Muscle of leg (tissue), 11 donors: ENCODE data around the gene MYPOP. TPM values are rescaled to one million over a fixed set of nuclear protein-coding genes. Genes with fewer than 3 reads are reported as not detected.

Source experiments
- DNase-seq: peaks from one replicate; pipeline ENCODE4 v3.0.0; 2013
- H3K27ac ChIP-seq: one replicate; pipeline ENCODE4 v1.5.1; 2013; ENCODE audit warnings: mild to moderate bottlenecking, low read length, control low read depth
- H3K27me3 ChIP-seq: one replicate; pipeline ENCODE4 v1.6.1; 2013; ENCODE audit warnings: low read length; ENCODE audit not compliant: control insufficient read depth, insufficient read depth
- H3K36me3 ChIP-seq: one replicate; pipeline ENCODE4 v1.6.1; 2013; ENCODE audit warnings: low read length; ENCODE audit not compliant: control insufficient read depth, insufficient read depth
- H3K4me1 ChIP-seq: one replicate; pipeline ENCODE4 v1.6.1; 2013; ENCODE audit warnings: low read length; ENCODE audit not compliant: control insufficient read depth, insufficient read depth
- H3K4me3 ChIP-seq: one replicate; pipeline ENCODE4 v1.5.1; 2013; ENCODE audit warnings: low read length, control low read depth
- H3K9me3 ChIP-seq: replicated peaks from 2 replicates; pipeline ENCODE4 v1.6.1; 2013; ENCODE audit warnings: low read depth, low read length; ENCODE audit not compliant: control insufficient read depth
- WGBS: methylation state at CpG from one replicate; pipeline ENCODE4 v1.1.5; 2013; ENCODE audit warnings: missing lambda C conversion rate; ENCODE audit not compliant: insufficient coverage; 5-methylcytosine and 5-hydroxymethylcytosine counted together
- polyA plus RNA-seq, 8 donors: library from polyadenylated mRNA; unstranded; fragments of 120-200 nt; gene quantifications; one replicate each; pipeline versions ENCODE4 v1.2.1 to v1.2.3, GENCODE V29; 2013; ENCODE audit warnings: inconsistent platforms in 1 of 8, low replicate concordance in 1 of 8; ENCODE audit not compliant: insufficient read length in 8 of 8, insufficient read depth in 1 of 8
- total RNA-seq: library from RNA; stranded (reverse); fragments of 120-200 nt; gene quantifications from one replicate; pipeline ENCODE4 v1.2.4, GENCODE V29; 2013

Gene MYPOP
- total and polyA plus RNA-seq, 9 donors = 1.3 to 5.5 (median 4.2) TPM

- no peaks in the 10 kb centered on the region for H3K9me3 ChIP-seq
- H3K27ac ChIP-seq = no peak overlapping the region
- 58% methylated on average over 3 of the region's 9 CpGs for WGBS
- H3K27me3 ChIP-seq = peaks cover 47% of the 10 kb centered on the region
- no peak overlapping the region for H3K4me3 ChIP-seq
- peaks cover 4% of the 10 kb centered on the region for H3K36me3 ChIP-seq
- DNase-seq = no peak
- H3K4me1 ChIP-seq = peaks cover 11% of the 10 kb centered on the region
Observed at GRCh38 chr19:45865269-45865948, 37.0 kb downstream of the MYPOP start.

- H3K4me1 ChIP-seq = peaks cover 11% of the 10 kb centered on the region
- no peaks in the 10 kb centered on the region for H3K9me3 ChIP-seq
- no peak for DNase-seq
- peaks cover 8% of the 10 kb centered on the region for H3K36me3 ChIP-seq
- 5% methylated on average over 12 of the region's 12 CpGs for WGBS
- peaks cover 47% of the 10 kb centered on the region for H3K27me3 ChIP-seq
- H3K4me3 ChIP-seq = no peak overlapping the region
- H3K27ac ChIP-seq = no peak overlapping the region
Observed at GRCh38 chr19:45864629-45865082, 37.8 kb downstream of the MYPOP start.

DNA sequence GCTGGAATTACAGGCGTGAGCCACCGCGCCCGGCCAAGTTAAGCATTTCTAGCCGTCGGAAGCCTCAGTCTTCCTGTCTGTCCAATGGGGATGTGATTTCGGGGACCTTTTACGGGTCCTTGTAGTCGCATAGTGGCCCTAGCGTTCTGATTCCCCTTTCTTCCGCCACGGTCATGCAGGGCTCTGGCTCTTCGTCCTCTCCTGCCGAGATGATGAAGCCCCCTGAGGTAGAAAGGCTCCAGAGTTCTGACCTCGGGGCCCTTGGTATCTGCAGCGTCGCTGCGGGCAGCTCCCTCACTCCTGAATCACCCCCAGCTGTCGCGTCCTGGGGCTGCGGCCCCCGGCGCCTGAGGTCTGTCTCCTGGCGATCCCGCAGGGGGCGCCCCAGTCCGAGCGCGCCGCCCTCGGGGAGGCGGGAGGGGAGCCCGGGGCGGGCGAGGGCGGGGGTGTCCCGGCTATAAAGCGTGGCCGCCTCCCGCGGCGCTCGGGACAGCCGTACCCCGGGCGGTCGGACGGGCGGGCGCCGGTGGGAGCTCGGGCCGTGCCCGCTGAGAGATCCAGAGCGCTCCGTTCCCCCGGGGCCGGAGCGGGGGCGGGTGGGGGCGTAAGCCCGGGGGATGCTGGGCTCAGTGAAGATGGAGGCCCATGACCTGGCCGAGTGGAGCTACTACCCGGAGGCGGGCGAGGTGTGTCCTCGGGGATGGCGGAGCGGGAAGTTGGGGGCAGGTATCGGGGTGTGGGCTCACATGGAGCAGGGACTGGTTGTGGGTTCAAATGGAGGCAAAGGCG lies 38.4 kb downstream of the MYPOP start, which contains the start of gene FOXA3:
Gene FOXA3, plus strand, starts transcription at position 487 of the 789 bp plus-strand sequence. Its CDS starts 131 bp downstream, at position 618.
- DNase-seq = peak; percentile 30
- Histone ChIP-seq H3K27me3 (peaks cover 45% of the 10 kb centered on the region), H3K36me3 (peaks cover 14% of the 10 kb centered on the region), H3K4me3 (peak within 1 kb of the TSS; percentile 29), H3K4me1 (peaks cover 11% of the 10 kb centered on the region), H3K9me3 (no peaks in the 10 kb centered on the region), H3K27ac (no peak within 1 kb of the TSS)
- 2% methylated on average over 71 of the region's 71 CpGs for WGBS

DNA sequence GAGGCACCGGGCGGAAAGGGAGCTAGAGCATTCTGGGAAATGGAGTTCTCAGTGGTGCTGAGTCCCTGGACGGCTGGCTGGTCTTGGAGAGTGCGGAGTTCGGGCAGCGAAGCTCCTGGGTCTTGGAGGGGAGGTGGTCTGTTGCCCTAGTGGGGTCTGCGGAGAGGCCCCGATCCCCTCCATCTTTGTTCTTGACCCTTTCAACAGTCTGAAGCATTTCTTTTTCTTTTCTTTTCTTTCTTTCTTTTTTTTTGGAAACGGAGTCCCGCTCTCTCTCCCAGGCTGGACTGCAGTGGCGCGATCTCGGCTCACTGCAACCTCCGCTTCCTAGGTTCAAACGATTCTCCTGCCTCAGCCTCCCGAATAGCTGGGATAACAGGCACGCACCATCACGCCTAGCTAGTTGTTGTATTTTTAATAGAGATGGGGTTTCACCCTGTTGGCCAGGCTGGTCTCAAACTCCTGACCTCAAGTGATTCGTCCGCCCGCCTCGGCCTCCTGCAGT lies 39.0 kb downstream of the MYPOP start:
- H3K27ac ChIP-seq = no peak overlapping the region

GRCh38 chr19:45862564-45863334 lies 39.7 kb downstream of the MYPOP start, which contains the start of gene SYMPK:
SYMPK (minus strand) TSS chr19:45863147; CDS start chr19:45854495, 8,652 bp downstream.
- Histone ChIP-seq H3K4me3 (peak within 1 kb of the TSS; percentile 74), H3K27me3 (peaks cover 40% of the 10 kb centered on the region), H3K36me3 (peaks cover 21% of the 10 kb centered on the region), H3K9me3 (no peaks in the 10 kb centered on the region), H3K27ac (peak within 1 kb of the TSS; percentile 95), H3K4me1 (peaks cover 11% of the 10 kb centered on the region)
- peak; percentile 100 for DNase-seq
- WGBS = under 1% methylated on average over 65 of the region's 65 CpGs

More for the DNA sequence above, 39.0 kb downstream of the MYPOP start:
- Histone ChIP-seq H3K9me3 (no peaks in the 10 kb centered on the region), H3K4me3 (peak overlapping the region; percentile 29), H3K36me3 (peaks cover 17% of the 10 kb centered on the region), H3K27me3 (peaks cover 43% of the 10 kb centered on the region), H3K4me1 (peaks cover 11% of the 10 kb centered on the region)
- no peak for DNase-seq
- under 1% methylated on average over 19 of the region's 22 CpGs for WGBS

GRCh38 chr19:45862271-45862563 lies 40.2 kb downstream of the MYPOP start:
- H3K9me3 ChIP-seq = no peaks in the 10 kb centered on the region
- peaks cover 40% of the 10 kb centered on the region for H3K27me3 ChIP-seq
- H3K27ac ChIP-seq = peak overlapping the region; percentile 95
- DNase-seq = no peak
- H3K36me3 ChIP-seq = peaks cover 21% of the 10 kb centered on the region
- peaks cover 11% of the 10 kb centered on the region for H3K4me1 ChIP-seq
- peak overlapping the region; percentile 74 for H3K4me3 ChIP-seq
- WGBS = 0% methylated on average over 5 of the region's 11 CpGs

DNA sequence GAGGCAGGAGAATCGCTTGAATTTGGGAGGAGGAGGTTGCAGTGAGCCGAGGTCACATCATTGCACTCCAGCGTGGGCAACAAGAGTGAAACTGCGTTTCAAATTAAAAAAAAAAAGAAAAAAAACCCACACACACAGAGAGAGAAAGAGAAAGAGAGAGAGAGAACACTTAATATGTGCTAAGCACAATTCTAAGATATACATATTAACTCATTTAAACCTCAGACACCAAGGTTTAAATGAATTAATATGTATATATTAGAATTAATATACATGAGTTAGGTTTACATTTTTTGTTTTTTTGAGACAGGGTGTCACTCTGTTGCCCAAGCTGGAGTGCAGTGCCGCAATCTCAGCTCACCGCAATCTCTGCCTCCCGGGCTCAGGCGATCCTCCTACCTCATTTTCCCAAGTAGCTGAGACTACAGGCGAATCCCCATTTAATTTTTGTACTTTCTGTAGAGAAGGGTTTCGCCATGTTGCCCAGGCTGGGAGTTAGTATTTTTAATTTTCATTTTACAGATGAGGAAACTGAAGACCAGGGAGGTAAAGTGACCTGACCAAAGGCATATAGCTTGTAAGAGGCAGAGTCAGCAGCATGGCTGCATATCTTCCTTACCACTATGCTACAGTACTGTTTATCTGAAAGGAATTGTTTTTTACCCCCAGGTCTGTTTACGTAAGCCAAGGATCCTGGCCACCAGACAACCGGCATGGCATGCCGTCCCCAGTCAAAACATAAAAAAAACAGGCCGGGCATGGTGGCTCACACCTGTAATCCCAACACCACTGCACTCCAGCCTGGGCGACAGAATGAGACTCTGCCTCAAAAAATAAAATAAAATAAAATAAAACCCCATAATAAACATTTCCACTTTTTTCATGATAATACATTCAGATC lies 41.8 kb downstream of the MYPOP start:
- Histone ChIP-seq H3K27me3 (peaks cover 24% of the 10 kb centered on the region), H3K9me3 (no peaks in the 10 kb centered on the region), H3K4me1 (peaks cover 11% of the 10 kb centered on the region), H3K36me3 (peaks cover 21% of the 10 kb centered on the region), H3K27ac (no peak overlapping the region), H3K4me3 (no peak overlapping the region)
- 76% methylated on average over 5 of the region's 15 CpGs for WGBS
- DNase-seq = no peak

DNA sequence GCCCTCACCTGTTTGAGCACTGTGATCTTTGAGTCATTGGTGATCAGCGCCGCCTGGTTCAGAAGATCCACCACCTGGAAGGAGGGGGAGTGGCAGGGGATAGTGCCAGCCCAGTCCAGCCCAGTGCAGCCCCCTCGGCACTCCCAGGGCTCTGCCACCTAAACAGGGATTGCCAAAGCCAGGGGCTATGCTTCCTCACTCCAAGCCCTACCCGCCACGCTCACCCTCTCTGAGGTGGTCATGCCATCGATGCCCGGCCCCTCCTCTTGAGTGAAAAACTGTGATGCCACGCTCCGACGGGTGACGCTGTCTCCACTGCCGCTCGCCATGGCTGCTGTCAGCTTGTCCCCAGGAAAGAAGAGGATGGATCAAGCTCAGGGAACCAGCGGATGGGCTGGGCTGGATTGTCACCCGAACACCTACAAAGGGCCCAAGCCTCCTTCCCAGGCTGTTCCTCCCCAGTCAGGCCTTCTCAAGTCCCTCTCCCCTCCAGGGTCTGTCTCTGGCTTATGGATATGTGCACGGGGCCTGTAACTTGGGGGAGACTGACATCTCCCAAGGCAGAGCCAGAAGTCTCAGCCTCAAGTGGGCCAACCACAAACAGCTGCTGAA lies 48.1 kb downstream of the MYPOP start:
- H3K36me3 ChIP-seq = peaks cover 56% of the 10 kb centered on the region
- H3K27ac ChIP-seq = no peak overlapping the region
- no peak overlapping the region for H3K4me3 ChIP-seq
- H3K4me1 ChIP-seq = no peaks in the 10 kb centered on the region
- no peaks in the 10 kb centered on the region for H3K9me3 ChIP-seq
- DNase-seq = no peak
- H3K27me3 ChIP-seq = no peaks in the 10 kb centered on the region
- whole genome bisulfite sequencing = 94% methylated on average over 13 of the region's 16 CpGs

DNA sequence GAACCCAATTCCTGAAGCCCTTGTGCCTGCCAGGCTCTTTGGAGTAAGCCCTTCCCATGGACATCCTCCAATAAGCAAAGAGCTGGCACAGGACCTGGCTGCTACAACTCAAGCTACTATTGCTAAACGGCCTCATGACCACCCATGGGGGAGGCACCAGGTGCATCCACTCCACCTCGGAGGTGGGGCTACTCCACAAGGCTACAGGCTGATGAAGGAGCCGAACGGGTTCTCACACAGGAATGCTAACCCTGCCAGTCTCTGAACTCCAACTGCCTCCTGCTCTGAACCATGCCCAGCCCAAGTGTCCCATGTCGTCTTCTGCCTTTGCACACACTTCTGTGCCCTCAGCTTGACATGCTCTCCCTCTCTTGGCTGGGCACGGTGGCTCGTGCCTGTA lies 49.4 kb downstream of the MYPOP start:
- no peaks in the 10 kb centered on the region for H3K4me1 ChIP-seq
- no peaks in the 10 kb centered on the region for H3K9me3 ChIP-seq
- no peak overlapping the region for H3K4me3 ChIP-seq
- peaks cover 56% of the 10 kb centered on the region for H3K36me3 ChIP-seq
- no peak overlapping the region for H3K27ac ChIP-seq
- WGBS = 89% methylated on average over 7 of the region's 7 CpGs
- no peak for DNase-seq
- no peaks in the 10 kb centered on the region for H3K27me3 ChIP-seq
